Hindlimb muscle (tissue), 1 donor: ENCODE measurements around the gene RADIL. TPM values are rescaled to one million over a fixed set of nuclear protein-coding genes. Genes with fewer than 3 reads are reported as not detected.

ENCODE experiments used
- DNase-seq: peaks from one replicate; pipeline ENCODE4 v3.0.0-alpha.2; 2013
- polyA plus RNA-seq: library from polyadenylated mRNA; unstranded; fragments of 120-200 nt; gene quantifications from one replicate; pipeline ENCODE4 v1.2.1, GENCODE V29; 2013; ENCODE audit not compliant: insufficient read length

RADIL gene
- polyA plus RNA-seq, 1 donor, result 3.7 TPM

DNA sequence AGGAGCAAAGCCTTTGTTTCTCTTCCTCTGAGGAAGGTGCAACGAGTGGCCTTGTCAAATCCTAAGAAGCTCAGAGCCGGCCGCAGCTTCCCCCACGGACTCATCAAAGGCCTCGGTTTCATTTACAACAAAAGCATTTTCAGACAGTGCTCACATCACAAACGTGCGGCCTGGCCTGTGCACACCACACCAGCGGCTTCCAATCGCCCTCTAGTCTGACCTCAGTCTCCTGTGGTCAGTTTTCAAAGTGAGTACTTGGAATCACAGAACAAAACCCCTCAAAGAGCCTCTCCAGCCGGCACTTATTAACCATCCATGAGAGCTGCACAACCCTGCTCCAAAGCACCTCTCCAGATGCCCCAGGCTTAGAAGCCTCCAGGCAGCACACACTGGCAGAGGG is 3.3 kb downstream of the RADIL start:
- DNase-seq, result no peak

DNA sequence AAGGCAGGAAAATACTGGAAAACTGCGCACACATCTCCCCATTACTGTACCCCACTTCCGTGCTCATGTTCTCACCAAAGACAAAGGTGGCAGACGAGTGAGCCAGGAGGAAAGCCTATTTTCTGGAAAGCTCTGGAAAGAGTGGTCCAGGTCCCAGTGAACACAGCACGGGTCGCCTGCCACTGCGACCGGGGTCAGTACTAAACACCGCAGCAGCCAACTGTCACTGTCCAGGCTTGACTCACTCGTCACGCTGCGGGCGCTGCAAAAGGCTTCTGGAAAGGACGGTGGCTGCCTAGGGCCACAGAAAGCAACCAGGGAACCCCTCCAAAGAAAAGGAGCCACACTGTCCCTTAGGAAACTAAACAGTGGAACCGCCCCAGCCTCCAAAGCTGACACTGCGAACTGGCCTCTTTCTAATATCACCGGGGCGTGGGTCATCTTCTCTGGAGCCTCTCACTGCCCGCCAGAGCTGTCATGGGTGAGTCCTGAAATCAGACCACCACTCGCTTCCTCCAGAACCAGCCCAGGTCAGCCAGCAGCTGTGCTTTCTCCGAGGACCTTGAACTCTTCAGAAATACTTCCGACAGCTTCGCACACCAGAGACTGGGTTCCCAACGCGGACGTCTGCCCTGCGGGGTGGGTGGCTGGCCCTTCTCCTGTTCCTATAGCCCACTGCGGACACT is 4.0 kb downstream of the RADIL start:
- no peak for DNase-seq

DNA sequence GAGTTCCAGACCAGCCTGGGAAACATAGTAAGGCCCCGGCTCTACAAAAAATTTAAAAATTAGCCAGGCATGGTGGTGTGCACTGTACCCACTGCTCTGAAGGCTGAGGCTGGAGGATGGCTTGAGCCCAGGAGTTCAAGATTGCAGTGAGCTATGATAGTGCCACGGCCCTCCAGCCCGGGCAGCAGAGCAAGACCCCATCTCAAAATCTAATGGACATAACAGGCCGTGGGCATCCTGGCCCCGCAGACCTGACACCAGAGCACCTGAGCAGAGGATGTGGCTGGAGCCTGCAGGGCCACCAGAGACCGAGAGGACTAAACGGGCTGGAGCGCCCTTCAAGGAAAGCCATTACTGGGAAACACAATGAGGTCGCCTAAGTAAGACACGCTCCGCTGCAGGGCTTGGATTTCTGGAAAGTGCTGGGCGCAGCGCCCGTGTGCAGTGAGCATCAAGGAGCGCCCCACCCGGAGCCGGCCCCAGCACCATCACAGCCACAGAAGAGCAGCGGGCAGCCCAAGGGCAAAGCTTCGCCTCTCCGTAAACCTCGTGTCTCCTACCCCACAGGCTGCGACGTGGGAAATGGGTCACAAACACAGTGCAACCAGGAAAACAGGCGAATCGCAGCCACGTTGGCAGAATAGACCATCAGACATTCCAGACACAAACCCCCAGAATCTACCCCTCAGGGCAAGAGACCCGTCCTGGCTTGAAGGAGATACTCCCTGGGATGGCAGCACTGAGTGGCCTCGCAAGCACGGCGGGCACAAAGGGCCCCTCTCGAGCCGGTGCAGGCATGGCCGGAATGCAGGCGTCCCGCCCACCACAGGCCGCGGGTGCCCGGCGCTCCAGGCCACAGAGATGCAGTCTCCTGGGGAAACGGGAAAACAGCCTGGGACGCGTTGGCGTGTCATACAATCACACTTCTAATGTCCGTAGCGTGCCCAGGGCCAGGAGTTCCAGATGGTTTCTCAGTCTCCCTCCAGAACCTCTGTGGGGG is 4.9 kb downstream of the RADIL start:
- no peak for DNase-seq

DNA sequence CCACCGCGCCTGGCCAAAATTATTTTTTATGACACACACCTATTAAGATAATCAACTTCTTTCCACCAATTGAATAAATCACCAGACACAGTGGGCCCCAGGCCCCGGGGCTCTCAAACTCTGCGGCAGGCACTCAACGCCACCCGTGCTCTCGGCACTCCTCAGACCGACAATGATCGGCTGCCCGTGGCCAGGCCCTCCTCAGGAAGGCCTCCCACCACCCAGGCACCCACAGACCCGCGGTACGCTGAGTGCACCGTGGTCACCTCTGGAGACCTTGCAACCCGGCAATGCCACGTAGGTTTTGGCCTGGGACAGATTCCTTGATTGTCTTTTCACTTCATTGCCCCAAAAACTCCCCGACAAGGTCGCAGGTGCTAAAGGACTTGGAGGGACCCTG is 6.9 kb downstream of the RADIL start:
- DNase-seq, result no peak

DNA sequence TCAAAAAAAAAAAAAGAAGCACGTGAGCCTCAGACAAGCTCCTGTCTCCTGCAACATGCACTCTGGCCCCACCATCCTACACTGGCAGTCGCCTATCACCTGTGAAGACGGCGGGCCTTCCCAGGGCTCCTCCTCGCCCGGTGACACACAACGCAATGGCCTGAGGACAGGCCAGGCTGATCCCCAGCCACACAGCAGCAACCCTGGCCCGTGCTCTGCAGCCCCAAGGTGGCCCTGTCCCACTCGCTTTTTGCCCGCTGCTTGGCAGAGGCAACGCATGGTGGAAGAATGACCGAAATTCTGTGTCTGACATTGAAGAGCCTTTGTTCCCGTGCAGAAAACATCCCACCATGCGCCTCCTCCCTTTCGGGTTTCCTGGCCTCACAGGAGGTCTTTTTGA is 8.1 kb downstream of the RADIL start:
- DNase-seq, result no peak

DNA sequence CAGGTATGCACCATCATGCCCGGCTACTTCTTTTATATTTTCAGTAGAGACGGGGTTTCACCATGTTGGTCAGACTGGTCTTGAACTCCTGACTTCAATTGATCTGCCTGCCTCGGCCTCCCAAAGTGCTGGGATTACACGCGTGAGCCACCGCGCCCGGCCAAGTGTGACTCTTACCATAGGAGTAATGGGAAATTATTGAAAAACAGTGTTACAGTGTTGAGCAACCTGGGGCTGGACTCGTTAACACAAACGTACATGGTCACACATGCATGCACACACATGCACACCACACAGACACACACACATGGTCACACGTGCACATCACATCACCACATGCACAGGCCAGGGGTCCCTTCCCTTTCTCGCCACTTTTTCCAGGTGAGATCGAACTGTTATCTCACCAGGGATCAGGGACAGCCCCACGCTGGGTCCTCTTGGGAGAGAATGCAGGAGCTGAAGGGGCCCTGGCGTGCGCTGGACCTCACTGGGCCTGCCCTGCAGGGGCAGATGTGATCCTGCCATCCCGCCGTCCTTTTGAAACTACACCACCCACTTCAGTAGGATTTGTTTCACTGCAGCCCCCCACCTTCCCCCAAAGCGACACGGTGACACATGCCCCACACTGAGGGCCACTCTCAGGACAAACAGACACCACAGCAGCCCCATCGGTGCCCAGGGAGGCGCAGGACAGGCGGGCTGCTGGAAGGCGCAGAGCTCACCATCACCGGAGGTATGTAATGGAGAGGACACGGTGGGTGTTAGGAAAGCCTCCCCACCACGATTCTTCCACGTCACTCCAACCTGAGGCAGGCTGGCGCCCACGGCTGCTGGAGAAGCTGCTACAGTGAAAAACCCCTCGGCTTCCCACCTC is 10.2 kb downstream of the RADIL start:
- no peak for DNase-seq

DNA sequence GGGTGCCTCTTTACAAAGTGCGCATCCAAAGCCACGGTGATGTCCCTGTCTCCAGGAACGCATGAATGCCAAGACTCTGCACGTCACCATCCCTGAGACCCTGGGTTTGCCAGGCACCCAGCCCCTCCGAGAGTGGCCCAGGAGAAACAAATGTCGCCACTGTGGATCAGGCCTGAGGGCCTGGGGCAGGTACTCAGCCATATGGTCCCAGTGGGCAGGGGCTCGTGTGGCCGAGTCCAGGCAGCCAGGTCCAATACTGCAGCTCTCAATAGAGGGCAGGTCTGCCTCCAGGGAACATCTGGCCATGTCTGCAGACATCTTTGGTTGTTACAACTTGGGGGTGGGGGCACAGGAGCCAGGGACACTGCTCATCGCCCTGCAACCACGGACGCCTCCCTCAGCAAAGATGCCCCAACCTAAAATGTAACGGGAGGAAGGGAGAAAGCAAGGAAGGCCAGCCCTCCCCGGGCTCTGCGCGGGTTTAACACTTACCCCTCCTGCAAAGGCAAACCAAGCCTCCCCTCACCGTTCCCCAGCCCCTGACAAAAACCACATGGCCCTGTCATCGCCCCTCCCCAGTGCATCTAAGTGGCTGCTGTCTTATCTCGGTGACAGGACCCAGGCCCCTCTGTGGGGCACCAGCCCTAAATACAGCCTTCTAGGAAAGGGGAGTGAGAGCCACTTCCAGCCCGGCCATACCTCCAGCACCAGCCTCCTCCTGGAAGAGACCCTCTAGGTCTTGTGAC is 11.4 kb downstream of the RADIL start:
- no peak for DNase-seq

DNA sequence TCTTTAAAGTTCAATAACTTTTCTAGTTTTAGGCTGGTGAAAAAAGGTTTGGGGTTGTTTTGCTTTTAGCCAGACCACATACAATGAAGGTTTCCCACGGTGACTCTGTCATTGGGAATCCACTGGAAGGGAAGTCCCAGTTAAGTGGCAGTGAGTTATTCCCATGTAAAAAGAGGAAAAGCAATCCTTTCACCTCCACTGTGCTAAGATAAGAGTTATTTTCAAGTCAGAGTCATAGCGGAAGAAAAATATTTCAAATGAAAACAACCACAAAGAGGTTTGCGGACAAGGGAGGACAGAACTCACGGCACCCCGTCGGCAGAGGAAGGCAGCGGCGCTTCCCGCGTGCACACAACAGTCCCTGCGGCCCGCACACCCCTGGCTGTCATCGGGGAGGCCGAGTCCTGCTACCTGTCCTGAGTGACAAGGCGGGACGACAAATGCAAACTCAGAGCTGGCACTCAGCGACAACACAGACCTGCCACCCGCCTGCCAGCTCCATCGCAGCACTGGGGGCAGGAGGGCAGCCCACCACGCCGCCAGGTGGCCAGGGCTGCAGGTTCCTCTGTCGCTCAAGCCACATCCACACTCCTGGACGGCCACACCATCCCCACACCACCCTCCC is 12.3 kb downstream of the RADIL start:
- DNase-seq, result no peak

DNA sequence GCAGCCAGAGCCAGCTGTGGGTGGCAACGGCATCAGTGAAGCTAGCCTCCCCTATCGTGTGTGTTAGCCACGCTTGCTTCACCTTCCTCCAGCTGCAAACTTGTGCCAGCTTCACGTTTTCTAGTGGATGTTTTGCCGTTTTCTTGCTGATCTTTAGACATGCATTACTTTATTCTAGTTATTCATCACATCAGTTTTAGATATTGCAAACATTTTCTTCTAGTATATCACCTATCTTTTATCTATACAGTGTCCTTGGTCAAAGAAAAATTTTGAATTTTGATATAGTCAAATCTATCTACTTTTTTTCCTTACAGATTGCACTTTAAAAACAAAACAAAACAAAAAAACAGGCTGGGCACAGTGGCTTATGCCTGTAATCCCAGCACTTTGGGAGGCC is 15.0 kb downstream of the RADIL start:
- DNase-seq, result no peak

DNA sequence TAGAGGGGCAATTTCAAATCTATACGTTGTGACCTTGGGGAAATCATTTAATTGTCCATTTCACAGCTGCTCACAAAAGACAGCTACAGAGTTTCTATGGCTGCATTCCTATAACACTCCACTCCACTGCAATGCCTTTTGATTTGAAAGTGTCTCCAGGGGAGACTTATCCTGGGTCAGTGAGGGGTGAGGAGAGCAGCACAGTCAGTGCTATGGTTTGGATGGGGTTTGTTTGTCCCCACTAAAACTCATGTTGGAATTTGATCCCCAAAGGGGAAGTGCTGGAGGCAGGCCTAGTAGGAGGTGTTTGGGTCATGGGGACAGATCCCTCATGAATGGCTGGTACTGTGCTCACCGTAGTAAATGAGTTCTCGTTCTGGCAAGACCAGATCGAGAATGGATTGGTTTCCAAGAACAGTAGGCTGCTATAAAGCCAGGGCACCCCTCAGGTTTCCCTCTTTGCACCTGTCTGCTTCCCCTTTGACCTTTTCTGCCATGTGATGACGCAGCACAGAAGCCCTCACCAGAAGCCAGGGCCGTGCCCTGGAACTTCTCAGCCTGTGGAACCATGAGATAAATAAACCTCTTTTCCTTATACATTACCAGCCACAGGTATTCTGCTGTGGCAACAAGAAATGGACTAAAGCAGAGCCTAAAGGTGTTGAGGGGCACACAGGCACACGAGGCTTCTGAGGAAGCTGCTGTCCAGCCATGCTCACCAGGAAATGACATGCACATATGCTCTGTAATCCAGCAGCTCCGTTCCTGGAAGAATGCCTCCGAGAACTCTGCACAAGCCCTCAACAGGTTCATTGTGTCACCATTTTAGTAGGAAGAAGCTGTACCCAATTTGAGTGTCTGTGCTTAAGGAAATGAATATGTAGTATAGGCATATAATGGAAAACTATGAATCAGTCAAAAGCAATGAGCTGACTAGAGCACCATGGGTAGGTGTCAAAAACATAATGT is 16.7 kb downstream of the RADIL start:
- no peak for DNase-seq

DNA sequence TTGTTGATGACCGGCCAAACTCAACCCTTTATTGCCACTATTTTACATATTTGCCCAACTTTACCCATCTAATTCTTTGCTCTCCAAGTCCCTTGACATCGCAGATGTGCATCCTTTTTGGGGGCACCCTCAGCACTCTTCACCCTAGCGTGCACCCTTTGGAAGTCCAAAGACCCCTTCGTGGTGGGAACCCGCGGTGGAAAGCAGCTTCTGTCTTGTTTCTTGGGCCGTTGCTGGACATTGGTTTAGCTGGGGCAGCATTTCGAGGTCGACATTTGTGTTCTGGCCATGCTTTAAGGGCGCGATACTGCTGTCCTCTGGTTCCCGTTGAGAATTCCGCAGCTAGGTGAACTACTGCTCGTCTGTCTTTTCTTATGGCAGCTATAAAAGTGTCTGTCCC is 21.4 kb downstream of the RADIL start:
- no peak for DNase-seq

DNA sequence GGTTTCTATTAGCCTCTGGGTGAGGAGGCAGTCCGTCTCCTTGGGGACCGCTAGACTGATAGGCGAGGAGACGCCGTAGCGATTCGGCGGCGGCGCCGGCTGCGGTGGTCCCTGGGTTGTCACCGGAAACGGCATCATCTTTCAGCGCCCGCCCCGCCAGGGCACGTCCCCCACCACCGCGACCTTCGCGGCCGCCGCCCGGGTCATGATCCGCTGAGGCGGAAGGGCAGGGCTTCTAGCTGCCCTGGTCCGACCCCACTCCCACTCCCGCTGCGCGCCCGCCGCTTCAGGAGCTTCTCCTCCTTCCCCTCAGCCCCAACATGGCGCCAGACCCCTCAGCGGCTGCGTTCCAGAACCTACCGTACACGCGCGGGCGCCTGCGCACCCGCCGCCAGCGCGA is 21.8 kb downstream of the RADIL start, which contains the start of gene PAPOLB:
Gene PAPOLB (minus strand): TSS at position 358 of the 400 bp plus-strand sequence. CDS start 220 bp downstream, at position 138.
- no peak for DNase-seq

DNA sequence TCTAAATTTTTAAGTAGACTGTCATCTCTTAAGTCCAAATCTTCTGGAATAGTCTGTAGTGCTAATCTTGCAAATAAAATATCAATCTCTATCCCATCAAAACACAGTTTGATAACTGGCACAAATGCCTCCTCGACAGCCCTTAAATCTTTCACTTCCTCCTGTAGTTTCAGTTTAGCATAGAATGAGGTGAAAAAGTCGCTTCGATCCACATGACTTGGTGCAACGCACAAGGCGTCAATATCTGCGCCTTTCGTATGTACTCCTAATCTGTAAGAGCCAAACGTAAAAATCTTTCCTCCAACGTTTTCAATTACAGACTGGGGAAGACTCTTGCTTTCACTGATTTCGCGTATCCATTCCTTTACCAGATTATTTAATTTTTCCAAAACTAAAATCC is 22.3 kb downstream of the RADIL start:
- DNase-seq, result no peak

DNA sequence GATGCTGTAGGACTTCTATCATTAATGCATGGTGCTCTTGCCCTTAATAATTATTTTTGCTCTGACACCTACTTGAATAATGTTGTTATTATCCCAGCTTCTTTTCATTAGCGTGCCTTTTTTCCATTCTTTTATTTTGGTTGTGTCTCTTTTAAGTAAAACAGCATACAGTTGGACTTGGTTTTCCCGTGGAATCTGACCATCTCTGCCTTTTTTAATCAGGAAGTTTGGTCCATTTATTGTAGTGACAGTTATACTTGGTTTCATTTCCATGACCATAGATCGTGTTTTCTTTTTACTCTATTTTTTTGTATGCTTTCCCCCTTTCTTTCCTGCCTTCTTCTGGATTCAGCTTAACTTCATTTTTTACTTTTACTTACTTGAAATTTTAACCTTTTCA is 26.3 kb downstream of the RADIL start:
- DNase-seq, result no peak

DNA sequence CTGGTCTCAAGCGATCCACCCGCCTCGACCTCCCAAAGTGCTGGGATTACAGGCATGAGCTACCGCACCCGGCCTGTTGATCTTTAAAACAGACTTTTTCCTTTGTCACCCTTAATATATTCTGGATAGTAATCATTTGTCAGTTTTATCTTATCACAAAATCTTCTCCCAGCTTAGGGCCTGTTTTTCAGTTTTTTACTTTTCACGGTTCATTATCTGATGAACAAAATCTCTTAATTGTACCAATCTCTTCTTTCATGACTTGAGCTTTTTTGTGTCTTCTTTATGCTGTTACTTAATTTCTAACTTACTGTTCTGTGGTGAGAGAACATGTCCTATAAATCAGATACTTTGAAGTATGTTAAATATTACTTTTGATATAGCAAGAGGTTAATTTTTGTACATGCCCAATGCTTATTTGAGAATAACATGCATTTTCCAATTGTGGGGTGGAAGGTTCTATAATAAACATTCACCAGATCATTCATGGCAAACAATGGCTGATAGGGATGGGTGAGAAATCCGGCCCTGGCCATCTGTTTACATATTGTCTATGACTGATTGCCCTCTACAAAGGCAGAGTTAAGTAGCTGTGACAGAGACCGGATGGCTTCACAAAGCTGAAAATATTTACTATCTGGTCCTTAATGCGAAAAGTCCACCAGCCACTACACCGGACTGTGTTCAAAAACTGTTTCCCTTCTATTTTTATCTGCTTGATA is 27.0 kb downstream of the RADIL start:
- DNase-seq, result no peak

DNA sequence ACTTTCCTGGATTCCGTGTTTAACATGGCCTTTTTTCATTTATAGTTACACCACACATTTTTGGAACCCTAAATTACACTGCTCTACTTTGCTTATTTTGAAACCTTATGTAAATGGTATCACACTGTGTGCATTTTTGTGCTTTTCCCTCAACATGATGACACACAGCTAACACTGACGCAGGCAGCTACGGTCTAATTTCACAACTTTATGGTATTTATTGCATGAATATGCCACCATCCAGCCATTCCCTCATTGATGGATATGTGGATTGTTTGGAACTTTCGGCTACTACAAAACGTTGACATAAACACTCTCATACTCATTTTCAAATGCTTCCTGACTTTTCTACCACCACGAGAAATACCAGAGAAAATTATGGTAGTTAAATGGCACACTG is 28.6 kb downstream of the RADIL start:
- DNase-seq, result no peak

DNA sequence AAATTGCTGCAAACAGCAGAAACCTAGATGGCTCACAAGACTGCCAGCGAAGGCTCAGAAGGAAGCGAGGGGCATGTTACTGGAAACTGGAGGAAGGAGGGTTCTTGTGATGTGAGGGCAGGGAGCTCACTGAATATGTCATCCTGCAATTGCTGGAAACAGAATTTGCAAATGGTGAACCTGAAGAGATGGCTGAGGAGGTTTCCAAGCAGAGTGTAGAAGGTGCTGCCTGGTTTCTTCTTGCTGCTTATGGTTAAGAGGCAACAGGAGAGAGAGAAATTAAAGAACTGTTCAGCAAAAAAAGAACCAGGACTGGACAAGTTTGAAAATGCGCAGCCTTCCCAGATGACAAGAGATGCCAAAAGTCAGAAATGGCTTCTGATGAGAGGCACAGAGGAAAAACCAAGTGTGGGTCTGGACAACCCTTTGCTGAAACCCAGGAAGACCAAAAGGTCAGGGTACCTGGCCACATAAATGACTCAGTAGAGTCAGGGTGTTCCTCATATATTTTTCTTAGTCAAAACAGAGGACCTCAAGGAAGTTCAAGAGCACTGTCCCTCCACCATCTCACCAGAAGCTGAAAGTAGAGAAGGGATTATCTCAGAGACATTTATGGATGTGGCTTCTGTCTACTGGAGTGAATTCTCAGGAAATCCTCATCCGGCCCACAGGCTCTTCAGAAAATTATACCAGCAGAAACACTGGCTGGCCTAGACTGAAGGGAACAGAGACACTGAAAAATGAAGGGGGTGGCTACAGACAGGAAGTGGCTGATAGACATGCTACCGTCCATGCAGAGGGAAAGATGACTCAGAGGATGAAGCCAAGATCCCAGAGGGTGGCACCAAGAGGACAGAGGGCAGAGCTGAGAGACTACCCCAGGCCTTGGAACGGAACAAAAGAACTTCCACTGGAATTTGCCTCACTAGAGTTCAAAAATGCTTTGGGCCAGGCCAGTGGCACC is 31.8 kb downstream of the RADIL start:
- DNase-seq, result no peak

DNA sequence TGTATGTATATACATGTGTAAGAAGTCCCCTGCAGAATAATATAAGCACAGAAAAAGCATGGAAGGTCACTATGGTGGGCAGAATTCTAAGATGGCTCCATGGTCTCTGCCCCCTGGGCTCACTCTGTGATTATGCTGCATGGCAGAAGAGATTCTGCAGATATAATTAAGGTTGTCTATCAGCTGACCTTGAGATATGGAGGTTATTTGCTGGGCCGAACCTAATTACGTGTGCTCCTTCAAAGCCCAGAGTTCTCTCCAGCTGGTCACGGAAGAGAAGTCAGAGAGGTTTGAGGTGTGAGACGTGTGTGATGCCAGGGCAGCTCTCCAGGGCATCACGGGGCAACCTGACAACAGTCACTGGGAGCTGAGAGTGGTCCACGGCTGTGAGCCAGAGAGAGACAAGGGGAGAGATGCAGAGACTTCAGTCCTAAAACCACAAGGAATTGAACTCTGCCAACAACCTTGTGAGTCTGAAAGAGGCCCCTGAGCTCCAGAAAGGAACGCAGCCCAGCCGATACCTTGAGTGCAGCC is 33.2 kb downstream of the RADIL start:
- no peak for DNase-seq
